SH-SY5Y (cell line): Measurements from ENCODE around the gene TMEM132A.

Source experiments
- GATA2 ChIP-seq: IDR thresholded peaks from 2 replicates; pipeline ENCODE4 v1.6.1; 2011; ENCODE audit warnings: mild to moderate bottlenecking, low read depth, low read length
- GATA3 ChIP-seq: IDR thresholded peaks from 2 replicates; pipeline ENCODE4 v1.6.1; 2011; ENCODE audit warnings: low read depth, mild to moderate bottlenecking, low read length, moderate library complexity

- TF ChIP-seq GATA2: no peak
- no peak for TF ChIP-seq GATA3
Measured at GRCh38 chr11:60879971-60880588, 44.2 kb upstream of the TMEM132A start.
